Measurements from ENCODE around the gene UTS2B. TPM values are rescaled to one million over a fixed set of nuclear protein-coding genes. Genes with fewer than 3 reads are reported as not detected.

UTS2B gene
- total RNA-seq, 1 donor from 2014 or later = 0.47 TPM

DNA sequence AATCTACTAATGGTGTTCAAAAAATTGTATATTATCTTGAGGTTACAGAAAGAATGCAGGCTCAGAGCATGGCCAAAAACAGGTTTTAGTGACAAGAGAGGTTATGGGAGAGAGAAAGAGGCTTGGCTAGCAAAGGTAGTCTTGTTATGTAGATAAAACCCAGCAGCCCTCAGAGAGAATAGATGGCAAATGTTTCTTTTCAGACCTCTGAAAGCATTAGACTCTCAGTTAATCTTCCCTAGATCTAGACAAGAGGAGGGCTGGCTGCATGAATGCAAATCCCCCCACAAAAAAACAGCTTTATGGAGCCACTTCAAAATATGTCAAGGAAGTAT is 69.1 kb downstream of the UTS2B start:
- intact Hi-C loops (cut with micrococcal nuclease) = no loop called here
- H3K36me3 ChIP-seq = no peaks in the 10 kb centered on the region
- no peaks in the 10 kb centered on the region for H3K4me1 ChIP-seq
- H3K27ac ChIP-seq (replicated peaks) = no peak overlapping the region
- DNase-seq = no peak
- H3K27me3 ChIP-seq (ENCODE audit: low read depth) = no peaks in the 10 kb centered on the region
- TF ChIP-seq, protein P1, sequence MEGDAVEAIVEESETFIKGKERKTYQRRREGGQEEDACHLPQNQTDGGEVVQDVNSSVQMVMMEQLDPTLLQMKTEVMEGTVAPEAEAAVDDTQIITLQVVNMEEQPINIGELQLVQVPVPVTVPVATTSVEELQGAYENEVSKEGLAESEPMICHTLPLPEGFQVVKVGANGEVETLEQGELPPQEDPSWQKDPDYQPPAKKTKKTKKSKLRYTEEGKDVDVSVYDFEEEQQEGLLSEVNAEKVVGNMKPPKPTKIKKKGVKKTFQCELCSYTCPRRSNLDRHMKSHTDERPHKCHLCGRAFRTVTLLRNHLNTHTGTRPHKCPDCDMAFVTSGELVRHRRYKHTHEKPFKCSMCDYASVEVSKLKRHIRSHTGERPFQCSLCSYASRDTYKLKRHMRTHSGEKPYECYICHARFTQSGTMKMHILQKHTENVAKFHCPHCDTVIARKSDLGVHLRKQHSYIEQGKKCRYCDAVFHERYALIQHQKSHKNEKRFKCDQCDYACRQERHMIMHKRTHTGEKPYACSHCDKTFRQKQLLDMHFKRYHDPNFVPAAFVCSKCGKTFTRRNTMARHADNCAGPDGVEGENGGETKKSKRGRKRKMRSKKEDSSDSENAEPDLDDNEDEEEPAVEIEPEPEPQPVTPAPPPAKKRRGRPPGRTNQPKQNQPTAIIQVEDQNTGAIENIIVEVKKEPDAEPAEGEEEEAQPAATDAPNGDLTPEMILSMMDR (IDR thresholded peaks at IDR 0.05; ENCODE audit: borderline replicate concordance) = no peak
- no peaks in the 10 kb centered on the region for H3K9me3 ChIP-seq (replicated peaks)
- H3K4me3 ChIP-seq = no peak overlapping the region

DNA sequence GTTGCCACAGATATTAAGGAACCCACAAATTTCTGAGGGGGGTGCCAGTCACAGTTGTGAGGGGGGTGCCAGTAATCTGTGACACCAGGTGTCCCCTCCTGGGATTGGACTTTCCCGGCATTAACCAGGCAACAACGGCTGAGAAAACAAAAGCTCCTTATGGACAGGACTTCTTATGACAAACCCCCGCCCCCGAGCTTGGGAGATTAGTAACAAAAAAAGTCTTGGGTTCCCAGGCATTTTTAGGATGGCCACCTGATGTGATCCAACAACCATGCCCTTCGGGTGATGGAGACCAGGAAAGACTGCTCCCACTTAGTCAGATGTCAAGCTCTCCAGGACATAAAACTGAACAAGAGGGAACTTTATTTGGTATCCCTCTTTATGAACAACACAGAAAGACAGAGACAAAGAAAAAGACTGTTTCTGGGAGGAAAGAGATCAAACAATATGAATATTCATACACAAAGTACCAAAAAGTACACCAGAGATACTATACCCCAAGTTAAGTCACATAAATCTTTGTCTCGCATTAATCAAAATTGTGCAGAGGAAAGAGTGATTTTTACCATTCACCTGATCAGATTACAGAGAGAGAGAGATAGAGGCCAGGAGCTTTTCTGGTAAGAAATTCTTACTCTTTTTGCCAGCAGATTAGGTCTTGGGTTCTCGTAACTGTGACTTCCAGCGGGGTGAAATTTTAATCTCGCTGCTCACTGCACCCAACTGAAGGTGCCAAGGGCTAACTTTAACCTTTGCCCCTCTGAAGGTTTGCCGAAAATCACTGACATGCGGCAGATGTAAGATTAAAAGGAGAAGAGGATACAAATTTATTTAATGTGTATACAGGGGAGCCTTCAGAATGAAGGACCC is 69.7 kb downstream of the UTS2B start:
- Histone ChIP-seq H3K4me1 (no peaks in the 10 kb centered on the region), H3K36me3 (no peaks in the 10 kb centered on the region), H3K9me3 (replicated peaks) (no peaks in the 10 kb centered on the region), H3K4me3 (no peak overlapping the region), H3K27ac (replicated peaks) (no peak overlapping the region), H3K27me3 (ENCODE audit: low read depth) (no peaks in the 10 kb centered on the region)
- intact Hi-C loops (cut with micrococcal nuclease) = no loop called here
- TF ChIP-seq, protein P1 (IDR thresholded peaks at IDR 0.05; ENCODE audit: borderline replicate concordance) = no peak
- no peak for DNase-seq

DNA sequence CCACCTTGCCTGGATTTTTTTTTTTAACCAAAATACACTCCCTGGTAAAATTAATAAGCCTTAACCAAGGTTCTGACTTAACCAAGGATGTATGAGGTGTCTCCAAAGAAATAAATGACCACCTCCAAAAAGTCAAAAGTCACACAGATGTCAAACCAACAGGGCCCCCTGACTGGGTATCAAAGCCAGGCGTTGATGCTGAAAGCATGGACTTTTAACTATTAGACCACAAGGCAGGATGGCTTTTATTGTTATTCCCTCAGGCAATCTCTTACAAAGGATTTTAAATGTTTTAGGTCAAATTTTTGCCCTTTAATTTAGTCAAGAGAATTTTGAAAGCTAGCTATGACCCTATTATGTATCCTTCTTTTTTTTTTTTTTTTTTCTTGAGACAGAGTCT is 70.8 kb downstream of the UTS2B start:
- intact Hi-C loops (cut with micrococcal nuclease) = no loop called here
- no peak overlapping the region for H3K4me3 ChIP-seq
- H3K9me3 ChIP-seq (replicated peaks) = no peaks in the 10 kb centered on the region
- H3K27ac ChIP-seq (replicated peaks) = no peak overlapping the region
- TF ChIP-seq, protein P1 (IDR thresholded peaks at IDR 0.05; ENCODE audit: borderline replicate concordance) = no peak
- H3K36me3 ChIP-seq = no peaks in the 10 kb centered on the region
- no peaks in the 10 kb centered on the region for H3K27me3 ChIP-seq (ENCODE audit: low read depth)
- no peak for DNase-seq
- H3K4me1 ChIP-seq = no peaks in the 10 kb centered on the region

DNA sequence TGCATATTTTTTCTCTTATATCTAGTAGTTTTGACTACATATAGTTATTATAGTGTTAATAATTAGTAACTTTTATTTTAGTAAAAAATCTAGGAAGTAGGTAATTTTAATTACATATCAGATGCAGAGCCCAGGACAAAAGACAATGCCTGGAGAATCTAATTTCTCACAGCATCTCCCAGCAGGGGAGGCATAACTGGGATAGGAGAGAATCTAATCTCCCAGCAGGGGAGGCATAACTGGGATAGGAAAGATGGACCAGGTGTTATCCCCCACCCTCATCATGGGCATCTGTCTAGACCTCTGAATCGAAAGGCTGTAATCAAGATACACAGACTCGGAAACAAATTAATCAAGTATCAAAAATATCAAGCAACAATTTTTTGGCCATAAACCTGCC is 73.0 kb downstream of the UTS2B start:
- Histone ChIP-seq H3K27me3 (ENCODE audit: low read depth) (no peaks in the 10 kb centered on the region), H3K4me1 (no peaks in the 10 kb centered on the region), H3K9me3 (replicated peaks) (no peaks in the 10 kb centered on the region), H3K36me3 (no peaks in the 10 kb centered on the region), H3K4me3 (no peak overlapping the region), H3K27ac (replicated peaks) (no peak overlapping the region)
- DNase-seq = no peak
- intact Hi-C loops (cut with micrococcal nuclease) = no loop called here
- TF ChIP-seq, protein P1 (IDR thresholded peaks at IDR 0.05; ENCODE audit: borderline replicate concordance) = no peak

DNA sequence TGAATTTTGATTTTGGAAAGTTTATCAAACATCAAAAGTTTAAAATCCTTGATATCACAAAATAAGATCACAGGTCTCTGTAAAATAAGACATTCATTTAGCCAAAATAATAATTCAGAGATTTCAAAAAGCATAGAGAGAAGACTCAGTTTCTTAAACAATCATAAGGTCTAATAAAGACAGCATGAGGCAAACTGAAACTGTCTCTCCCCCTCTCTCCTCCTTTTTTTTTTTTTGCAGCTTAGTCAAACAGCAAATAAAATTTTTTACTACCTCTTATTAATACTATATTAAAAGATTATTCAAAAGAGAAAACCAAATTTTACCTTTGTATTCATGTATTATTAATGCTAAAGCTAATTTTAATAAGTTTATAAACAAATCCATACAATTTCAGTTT is 73.9 kb downstream of the UTS2B start:
- no peak overlapping the region for H3K4me3 ChIP-seq
- no peaks in the 10 kb centered on the region for H3K4me1 ChIP-seq
- no peak overlapping the region for H3K27ac ChIP-seq (replicated peaks)
- H3K36me3 ChIP-seq = no peaks in the 10 kb centered on the region
- DNase-seq = no peak
- intact Hi-C loops (cut with micrococcal nuclease) = no loop called here
- no peaks in the 10 kb centered on the region for H3K9me3 ChIP-seq (replicated peaks)
- no peaks in the 10 kb centered on the region for H3K27me3 ChIP-seq (ENCODE audit: low read depth)
- TF ChIP-seq, protein P1 (IDR thresholded peaks at IDR 0.05; ENCODE audit: borderline replicate concordance) = no peak
